Measurements from ENCODE around the gene ZNF680.
"Not testable (repeated sequence)": the region's sequence is repeated elsewhere in the genome, so short reads cannot be mapped to it uniquely, and the experiment has no call there.

Gene ZNF680

DNA sequence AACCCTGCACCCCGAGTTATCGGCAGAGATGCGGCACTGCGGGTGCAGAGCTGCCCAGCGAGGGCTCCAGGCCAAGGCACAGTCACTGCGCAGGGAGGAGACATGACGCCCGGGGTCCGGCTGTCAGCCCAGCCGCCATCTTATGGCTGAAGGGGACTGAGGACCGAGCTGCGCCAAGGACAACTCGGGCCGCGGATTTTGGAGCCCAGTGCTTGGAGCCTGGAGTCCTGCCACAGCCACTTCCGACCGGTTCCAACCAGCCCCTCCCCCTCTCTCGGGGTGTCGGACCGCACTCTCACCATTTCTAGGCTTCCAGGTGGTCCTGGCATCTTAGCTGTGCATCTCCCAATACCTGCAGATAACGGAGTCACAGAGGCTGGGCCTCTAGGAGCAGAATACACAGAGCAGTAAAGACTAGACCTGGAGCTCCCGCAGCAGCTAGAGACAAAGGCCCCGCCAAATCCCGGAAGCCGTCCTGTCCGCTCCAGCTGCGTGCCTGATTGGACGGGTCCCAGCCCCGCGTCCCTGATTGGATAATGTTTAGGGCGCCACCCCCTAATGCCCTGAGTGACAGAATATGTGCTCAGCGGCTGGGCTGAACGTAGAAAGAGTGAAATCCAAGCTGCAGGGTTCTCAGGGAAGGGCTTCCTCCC lies at the start of gene ZNF680:
TSS of gene ZNF680 (minus strand) at position 446 of the 653 bp plus-strand sequence. CDS start at position 329, 117 bp downstream.
- peak; percentile 67 to 77 for DNase-seq (ENCODE audit: low read depth in 2 of 2)

DNA sequence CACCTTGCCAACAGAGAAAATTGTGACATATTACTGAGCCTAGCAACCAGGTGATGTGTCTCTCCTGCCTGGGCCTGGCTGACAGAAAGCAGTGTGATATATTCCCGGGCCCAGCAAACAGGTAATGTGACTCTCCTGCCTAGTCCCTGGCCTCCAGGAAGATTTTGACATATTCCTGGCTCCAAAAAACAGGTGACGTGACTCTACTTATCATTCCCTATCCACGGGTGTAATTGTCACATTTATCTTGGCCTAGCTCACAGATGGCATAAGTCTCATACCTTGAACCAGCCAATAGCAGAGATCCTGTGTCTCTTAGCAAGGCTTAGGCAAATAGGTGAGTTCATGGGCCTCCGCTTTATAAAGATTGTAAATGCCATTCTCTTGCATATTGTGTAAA lies 49.6 kb upstream of the ZNF680 start:
- DNase-seq (ENCODE audit: low read depth in 2 of 2), result no peak

DNA sequence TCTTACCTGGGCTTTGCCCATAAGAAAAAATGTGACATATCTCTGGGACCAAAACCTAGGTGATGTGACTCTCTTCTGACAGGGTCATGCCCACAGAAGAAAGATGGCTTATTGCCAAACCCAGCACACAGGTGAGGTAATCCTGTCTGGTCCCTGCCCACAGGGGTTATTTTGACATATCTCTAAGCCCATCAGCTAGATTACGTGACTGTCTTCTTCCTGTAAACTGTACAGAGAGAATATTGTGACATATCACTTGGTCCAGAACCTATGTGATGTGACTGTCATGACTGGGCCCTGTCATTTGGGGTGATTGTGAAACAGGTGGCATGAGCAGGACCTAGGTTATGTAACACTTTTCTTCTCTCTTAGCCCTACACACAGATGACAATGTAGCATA lies 48.8 kb upstream of the ZNF680 start:
- no peak for DNase-seq (ENCODE audit: low read depth in 2 of 2)

DNA sequence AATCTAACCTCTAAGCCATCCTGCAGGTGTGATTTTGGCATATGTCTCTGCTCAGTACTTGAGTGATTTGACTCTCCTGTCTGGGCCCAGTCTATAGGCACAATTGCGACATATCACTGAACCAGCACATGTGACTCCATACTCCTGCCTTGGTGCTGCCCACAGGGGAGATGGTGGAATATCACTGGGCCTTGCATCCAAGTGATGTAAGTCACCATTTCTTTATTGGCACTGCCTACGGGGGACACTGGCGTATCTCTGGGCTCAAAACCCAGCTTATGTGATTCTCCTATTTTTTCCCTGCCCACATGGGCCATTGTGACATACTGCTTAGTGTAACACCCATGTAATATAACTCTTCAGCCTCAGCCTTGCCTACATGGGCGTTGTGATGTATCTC lies 48.1 kb upstream of the ZNF680 start:
- DNase-seq (ENCODE audit: low read depth in 2 of 2), result no peak

DNA sequence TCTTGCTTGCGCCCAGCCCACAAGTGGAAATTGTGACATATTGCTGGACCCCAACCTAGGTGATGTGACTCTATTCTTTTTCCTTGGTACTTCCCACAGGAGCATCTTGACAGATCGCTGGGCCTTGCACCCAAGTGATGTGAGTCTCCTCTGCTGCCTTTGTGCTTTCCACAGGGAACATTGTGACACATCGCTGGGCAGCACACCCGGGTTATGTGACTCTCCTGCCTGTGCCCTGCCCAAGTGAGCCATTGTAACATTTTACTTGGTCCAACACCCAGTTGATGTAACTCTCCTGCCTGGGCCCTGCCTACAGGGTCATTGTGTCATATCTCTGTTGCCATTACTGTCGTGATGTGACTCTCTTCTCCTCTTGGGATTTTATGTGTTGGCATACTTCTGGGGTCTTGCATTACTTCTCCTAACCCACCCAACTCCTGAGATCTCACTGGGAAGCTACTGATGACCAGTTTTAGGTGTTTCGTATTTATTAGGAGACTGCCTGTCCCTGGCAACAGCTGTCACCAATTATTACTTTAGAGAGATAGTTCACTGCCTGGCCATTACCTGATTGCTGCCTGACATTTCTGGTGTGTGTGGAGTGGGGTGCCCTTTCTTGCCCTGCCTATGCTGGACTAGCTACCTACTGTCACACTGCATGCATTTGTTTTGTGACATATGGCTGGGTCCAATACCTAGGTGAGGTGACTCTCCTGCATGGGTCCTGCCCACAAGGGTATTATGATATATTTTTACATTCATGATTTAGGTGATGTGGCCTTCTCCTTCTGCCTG lies 45.4 kb upstream of the ZNF680 start:
- no peak for DNase-seq (ENCODE audit: low read depth in 2 of 2)

DNA sequence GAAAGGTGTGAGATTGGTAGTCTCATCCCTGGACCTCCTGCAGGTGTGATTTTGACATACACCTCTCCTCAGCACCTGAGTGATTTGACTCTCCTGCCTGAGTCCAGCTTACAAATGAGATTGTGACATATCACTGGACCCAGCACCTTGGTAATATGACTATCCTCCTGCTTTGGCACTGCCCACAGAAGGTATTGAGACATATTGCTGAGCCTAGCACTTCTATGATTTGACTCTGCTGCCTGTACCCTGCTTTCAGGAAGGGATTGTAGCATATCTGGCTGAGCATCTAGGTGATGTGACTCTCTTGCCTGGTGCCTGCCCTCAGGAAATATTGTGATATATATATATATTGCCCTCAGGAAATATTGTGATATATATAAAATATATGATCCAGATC lies 43.5 kb upstream of the ZNF680 start:
- no peak for DNase-seq (ENCODE audit: low read depth in 2 of 2)

DNA sequence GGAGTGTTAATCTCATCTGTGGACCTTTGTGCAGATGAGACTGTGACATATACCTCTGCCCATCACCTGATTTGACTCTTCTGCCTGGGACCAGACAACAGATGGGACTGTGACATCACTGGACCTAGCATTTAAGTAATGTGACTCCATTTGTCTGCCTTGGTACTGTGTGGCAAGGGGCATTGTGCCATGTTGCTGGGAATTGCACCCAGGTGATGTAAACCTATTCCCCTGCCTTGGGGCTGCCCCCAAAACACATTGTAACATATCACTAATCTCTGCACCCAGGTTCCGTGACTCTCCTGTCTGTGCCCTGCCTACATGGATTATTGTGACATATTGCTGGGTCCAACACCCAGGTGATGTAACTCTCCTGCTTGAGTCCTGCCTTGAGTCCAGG lies 40.4 kb upstream of the ZNF680 start:
- DNase-seq (ENCODE audit: low read depth in 2 of 2), result no peak

DNA sequence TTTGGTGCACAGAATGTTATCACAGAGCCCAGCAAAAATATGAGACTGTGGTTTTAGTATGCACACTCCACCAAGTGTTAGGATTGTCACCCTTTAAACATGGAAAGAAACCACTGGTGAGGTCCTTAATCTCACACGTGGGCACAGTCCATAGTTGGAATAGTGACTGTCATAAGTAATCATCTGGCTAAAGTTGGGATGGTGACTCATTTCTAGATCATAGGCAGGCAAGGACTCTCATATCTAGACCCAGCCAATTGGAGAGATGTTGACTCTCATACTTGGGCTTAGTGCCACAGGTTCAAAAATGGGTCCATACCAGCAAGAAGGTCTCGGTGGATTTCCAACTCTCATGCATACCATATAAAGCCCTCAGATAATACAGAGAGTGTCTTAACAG lies 39.6 kb upstream of the ZNF680 start:
- no peak for DNase-seq (ENCODE audit: low read depth in 2 of 2)

DNA sequence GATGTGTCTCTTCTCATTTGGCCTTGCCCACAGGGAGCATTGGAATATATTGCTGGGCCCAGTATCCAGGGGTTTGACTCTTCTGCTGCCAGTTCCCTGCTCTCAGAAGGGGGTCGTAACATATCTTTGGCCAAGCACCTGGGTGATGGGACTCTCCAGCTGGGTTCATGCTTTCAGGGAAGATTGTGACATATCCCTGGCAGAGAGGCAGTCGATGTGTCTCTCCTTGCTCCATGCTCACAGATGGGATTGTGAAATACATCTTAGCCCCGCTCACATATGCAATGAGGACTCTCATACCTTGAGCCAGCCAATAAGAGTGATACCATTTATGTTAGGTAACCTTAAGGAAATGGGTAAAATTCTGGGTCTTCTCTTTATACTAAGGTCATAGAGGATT lies 39.2 kb upstream of the ZNF680 start:
- no peak for DNase-seq (ENCODE audit: low read depth in 2 of 2)

DNA sequence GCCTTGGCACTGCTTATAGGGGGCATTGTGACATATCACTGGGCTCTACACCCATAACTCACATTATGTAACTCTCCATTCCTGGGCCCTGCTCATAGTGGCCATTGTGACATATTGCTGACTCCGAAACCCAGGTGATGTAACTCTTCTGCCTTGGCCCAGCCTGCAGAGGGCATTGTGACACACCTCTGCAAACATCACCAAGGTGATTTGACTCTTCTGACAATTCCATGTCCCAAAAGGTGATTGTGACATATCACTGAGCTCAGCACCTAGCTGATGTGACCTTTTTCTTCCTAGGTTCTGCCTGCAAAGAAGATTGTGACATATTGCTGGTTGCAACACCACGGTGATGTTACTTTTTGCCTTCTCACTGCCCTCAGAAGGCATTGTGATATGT lies 36.5 kb upstream of the ZNF680 start:
- no peak for DNase-seq (ENCODE audit: low read depth in 2 of 2)

DNA sequence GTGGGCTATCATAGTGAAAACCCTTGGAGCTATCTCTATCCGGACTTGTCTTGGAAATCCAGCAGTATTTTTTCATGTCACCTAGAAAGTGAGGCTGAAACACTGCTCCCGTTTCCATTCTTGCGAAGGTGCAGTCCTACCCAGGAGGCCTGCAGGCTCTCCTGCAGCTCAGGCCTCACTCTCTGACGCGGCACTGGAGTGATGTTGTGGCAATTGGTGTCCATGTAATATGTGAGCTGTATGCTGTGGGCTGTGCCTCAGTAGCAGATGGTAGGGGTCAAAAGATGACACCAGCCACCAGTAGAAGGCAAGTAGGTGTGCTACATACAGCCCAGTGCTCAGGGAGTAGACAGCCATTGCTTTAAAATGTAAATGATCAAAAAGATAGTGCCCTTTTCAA lies 28.1 kb upstream of the ZNF680 start:
- no peak for DNase-seq (ENCODE audit: low read depth in 2 of 2)

DNA sequence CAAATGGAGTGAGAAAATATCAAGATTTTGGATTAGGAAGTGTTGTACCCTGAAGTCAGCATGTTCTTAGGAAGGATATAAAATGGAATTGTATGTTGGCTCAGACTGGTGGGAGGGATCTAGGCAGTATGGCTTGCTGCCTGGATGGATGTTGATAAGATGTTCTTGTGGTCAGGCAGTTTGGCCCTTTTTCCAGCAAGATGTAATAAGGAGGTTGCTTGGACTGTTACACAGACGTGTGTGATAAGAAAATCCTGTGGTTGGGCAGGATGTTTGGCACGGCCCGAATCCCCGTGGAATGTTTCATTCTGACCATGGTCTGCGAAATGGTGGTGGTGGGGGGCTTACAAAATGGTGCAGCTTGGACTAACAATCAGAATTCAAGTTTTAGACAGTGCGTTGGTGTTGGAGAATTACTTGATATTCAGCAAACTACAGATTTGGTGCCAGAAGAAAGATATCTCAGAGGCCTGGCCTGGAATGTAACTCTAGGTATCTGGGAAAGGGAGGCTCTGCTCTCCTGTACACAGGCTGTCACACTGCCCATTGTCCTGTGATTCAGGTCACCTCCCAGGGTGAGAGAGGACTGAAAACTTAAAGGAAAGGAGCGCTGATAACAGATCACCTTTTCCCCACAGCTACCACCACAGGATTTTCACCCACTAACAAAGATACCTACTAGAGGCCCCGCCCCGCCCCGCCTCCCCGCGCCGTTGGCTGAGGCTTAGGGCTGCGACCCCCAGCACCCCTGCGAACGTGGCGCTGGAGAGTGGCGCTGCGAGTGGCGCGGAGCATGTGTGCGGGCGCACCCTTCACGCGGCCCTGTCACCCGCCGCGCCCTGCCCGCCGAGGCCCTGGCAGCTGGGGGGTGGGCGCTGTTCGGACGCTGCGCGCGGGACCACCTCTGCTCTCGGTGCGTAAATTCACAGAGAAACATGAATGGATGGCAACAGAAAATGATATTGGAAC lies 19.3 kb upstream of the ZNF680 start:
- no peak for DNase-seq (ENCODE audit: low read depth in 2 of 2)

DNA sequence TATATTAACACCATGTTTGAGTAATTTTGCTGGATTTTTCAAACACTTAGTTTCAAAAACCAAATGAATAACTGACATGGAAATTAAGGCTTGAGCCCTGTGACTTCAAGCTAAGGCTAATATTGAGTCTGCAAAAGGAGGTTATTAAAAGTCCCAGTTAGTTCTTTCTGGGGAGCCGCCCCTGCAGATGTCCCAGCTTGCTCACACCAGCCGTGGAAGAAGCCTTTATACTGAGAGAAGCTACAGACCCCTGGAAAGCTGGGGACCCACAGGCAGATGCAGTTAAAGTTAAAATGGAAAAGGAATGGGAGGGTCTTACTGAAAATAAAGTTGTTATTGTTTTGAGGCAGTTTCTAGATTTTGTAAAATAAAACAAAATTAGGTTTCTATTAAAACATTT lies 18.5 kb upstream of the ZNF680 start:
- DNase-seq (ENCODE audit: low read depth in 2 of 2), result no peak

DNA sequence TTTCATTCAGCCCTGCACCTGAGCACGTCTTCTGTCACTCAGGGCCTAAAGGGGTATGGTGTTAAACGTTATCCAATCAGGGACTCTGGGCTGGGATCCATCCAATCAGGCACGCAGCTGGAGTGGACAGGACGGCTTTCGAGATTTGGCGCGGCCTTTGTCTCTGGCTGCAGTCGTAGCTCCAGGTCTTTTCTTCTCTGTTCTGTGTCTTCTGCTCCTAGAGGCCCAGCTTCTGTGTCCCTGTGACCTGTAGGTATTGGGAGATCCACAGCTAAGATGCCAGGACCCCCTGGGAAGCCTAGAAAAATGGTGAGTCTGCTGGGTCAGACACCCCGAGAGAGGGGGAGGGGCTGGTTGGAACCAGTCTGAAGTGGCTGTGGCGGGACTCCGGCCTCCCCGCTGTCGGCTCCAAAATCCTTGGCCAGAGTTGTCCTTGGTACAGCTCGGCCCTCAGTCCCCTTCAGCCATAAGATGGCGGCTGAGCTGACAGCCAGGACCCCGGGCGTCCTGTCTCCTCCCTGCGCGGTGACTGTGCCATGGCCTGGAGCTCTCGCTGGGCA lies 11.7 kb upstream of the ZNF680 start:
- no peak for DNase-seq (ENCODE audit: low read depth in 2 of 2)

DNA sequence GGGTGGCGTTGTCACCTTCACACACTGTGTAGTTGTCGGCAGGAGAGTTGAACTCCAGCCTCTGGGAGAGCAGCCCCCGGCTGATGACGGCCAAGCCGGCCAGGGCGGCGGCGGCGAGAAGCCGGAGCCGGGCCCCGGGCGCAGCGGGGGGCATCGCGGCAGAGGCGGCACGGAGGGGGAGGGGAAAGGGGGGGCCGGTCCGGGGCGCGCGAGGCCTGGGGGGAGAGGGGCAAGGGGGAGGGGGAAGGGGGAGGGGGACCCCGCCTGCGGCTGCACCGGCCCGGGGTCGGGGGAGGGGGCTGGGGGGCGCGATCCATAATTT lies 7.4 kb upstream of the ZNF680 start:
- DNase-seq (ENCODE audit: low read depth in 2 of 2), result not testable (repeated sequence)

DNA sequence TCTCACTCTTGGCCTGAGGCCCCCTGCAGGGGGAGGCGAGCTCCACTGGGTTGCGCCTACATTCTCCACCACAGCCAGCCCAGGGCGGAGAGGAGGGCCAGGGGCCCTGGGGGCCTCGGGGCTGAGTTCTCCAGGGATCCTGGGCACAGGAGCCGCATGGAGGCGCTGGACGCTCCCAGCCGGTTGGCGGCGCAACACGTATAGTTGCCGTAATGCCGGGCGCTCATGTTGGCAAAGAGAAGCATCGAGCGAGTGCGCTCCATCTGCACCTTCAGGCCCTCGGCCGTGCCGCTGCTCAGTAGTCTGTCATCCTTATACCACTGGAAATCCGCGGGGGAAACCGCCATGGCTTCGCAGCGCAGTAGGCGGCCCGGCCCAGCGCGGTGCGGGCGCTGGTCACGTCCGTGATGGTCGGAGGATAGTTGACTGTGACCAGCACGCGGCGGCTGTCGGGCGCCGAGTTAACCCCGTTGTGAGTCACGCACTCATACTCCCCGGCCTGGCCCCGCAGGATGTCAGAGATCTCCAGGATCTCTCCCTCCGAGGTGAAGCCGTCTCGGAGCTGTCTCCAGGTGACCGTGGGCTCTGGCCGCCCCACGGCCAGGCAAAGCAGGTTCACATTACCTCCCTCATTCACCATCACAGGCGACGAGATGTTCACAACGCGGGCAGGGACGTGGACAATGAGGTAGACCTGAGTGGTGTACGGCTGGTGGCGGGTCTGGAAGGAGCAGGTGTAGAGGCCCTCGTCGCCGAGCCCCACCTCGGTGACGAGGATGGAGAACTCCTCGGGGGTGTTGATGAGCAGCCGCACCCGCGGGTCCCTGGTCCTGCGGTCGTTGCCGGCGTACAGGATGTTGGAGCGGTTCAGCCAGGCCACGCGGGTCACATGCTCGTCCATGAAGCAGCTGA lies 6.8 kb upstream of the ZNF680 start:
- not testable (repeated sequence) for DNase-seq (ENCODE audit: low read depth in 2 of 2)

DNA sequence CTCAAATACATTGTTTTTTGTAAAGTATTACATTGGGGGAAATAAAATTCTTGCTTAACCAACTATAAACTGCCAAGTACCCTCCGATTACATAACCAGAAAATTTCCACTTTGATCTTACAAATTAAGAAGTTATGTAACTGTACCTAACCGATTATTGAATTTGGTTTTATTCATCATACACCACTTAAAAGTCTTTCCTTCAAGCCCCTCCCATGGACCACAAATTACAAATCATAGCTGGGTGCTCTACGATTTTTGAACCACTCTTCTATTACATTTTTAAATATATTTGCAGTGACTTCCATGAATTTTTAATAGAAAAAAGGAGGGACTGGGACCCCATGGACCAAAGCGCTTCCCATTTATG lies 630 bp downstream of the ZNF680 start:
- DNase-seq (ENCODE audit: low read depth in 2 of 2), result no peak

DNA sequence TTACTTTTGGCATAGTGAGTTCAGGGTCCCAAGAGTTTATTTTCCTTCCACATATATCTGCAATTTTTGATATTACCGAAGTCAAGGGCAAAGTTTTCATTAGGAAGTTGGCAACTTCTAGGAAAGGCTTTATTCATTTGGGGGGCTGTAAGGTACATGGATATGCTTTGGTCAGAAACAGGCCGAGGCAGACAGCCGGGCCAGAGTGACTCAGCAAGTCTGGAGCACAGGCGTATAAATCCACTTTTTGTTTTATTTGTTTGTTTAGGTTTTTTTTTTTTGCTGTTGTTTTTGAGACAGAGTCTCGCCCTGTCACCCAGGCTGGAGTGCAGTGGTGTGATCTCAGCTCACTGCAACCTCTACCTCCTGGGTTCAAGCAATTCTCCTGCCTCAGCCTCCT lies 3.7 kb downstream of the ZNF680 start:
- no peak for DNase-seq (ENCODE audit: low read depth in 2 of 2)

DNA sequence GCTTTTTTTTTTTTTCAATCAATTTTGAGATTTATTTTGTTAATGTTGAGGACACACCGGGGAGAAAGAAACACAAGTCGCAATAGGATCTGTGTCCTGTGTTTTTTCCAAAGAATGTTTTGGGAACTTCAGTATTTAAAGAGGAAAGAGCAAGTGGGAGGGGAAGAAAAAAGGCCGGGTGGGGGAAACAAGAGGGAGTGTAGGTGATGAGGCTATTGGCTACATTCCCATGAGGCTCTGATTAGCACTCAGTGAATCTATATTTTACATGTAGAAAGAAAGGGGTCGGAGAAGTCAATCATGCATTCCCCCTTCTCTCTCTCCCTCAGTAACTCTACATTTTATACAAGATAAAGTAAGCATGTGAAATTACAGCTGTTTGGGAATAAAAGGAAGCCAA lies 4.1 kb downstream of the ZNF680 start:
- no peak for DNase-seq (ENCODE audit: low read depth in 2 of 2)

DNA sequence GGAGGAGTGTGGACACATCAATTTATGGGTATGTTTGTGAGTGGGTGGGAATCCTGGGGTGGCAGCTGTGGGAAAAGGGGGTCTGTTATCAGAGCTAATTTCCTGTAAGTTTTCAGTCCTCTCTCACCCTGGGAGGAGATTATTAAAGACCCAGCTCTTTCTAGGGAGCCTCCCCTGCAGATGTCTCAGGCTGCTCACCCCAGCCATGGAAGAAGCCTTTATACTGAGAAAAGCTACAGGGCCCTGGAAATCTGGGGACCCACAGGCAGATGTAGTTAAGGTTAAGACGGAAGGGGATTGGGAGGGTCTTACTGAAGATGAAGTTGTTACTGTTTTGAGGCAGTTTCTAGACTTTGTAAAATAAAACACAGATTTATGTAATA lies 4.6 kb downstream of the ZNF680 start:
- DNase-seq (ENCODE audit: low read depth in 2 of 2), result no peak

DNA sequence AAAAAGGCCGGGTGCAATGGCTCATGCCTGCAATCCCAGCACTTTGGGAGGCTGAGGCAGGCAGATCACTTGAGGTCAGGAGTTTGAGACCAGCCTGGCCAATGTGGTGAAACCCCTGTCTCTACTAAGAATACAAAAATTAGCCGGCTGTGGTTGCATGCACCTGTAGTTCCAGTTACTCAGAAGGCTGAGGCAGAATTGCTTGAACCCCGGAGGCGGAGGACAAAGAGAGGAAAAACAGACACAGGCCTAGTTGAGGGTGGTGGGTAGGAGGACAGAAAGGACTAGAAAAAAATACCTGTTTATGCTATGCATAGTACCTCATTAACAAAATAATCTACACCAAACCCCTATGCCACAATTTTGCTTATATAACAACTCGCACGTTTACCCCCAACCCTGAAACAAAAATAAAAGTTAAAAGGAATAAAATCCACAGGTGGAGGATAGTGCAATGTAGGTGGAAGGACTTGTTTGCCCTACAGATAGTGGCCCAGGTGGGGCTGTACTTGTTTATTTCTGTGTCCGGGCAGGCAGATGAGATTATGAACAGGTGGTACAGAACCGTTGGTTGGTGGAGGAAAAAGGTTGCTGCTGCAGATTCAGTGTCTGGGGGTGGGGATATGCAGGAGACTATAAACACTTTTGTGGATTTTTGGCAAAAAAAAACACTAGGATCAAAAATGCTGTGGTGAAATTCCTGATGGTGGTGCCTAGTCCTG lies 5.1 kb downstream of the ZNF680 start:
- no peak for DNase-seq (ENCODE audit: low read depth in 2 of 2)
